SH-SY5Y (cell line): ENCODE measurements around the gene HIVEP2.

Source experiments
- GATA2 ChIP-seq: IDR thresholded peaks from 2 replicates; pipeline ENCODE4 v1.6.1; 2011; ENCODE audit warnings: mild to moderate bottlenecking, low read depth, low read length
- GATA3 ChIP-seq: IDR thresholded peaks from 2 replicates; pipeline ENCODE4 v1.6.1; 2011; ENCODE audit warnings: low read depth, mild to moderate bottlenecking, low read length, moderate library complexity

DNA sequence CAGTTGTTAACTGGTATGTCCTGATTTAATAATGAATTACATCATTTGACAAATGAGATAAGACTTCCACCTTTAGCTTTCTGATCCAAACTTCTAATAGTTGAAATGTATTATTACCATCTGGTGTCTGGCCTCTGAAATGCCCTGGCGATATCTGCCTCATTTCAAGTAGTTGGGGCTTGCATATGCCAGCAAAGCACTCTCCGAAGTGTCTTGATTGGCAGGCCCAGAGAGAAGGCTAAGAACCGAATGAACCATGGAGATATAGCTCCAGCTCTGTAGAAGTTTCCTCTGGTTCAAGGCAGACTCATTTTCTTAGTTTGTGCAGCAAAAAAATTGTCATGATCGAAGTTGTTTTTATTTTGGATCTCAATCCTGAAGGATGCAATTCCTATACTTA, 13.4 kb upstream of the HIVEP2 start:
- TF ChIP-seq GATA3 = no peak
- no peak for TF ChIP-seq GATA2
